GM21526 (cell line): Measurements from ENCODE around the gene CXCL14.
"Not testable (repeated sequence)": the region's sequence is repeated elsewhere in the genome, so short reads cannot be mapped to it uniquely, and the experiment has no call there.

Experiments used
- ATAC-seq: cut with Tn5 transposase; IDR thresholded peaks from one replicate; pipeline ENCODE4 v1.9.1; 2021; ENCODE audit warnings: moderate library complexity; ENCODE audit not compliant: unreplicated experiment, low FRiP score

Gene CXCL14

DNA sequence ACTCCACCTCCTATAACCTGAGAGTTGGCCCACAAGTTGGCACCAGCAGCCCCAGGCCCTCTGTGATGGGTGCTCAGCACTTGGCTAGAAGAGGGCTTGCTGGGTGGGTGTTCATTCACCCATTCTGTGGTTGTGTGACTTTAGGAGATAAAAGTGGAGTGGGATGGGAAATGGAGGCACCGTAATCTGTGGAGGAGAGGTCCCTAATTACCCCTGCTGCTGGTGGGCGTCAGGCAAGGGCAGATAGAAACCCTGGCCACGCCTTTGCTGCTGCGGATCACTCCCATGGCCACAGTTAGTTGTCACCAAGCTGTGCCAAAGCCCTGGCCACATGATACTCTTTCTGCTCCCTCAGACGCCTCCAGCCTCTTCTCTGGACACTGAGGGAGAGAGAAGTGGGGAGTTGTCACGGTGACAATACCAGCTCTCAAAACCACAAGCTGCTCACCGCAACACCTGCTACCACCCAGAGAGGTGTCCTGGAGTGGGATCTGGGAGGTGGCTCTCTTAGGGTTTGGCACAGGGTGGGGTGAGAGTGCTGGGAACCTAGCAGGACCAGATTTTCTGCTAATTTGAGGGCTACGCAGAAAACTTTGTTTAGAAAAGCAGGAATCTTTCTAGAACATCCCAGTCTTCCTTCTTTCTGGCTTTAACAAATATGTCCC, 31.1 kb downstream of the CXCL14 start:
- ATAC-seq = no peak

DNA sequence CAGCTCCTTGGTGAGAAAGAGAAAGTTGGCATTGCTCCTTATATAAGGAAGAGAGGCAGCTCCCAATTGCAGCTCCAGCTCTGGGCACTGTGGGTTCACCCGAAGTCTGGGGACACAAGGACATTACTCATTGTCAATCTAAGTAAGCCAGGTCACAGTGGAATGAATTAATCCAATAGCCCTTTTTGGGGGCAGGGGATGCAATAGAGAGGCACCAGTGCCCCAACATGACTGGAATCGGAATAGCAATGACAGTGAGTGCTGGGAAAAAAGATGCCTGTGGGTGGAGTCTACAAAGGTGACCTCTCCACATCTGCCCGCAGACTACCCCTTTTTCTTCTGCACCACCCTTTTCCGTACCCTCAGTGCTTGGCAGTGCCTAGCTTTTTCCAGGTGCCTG, 31.9 kb downstream of the CXCL14 start:
- ATAC-seq = no peak

DNA sequence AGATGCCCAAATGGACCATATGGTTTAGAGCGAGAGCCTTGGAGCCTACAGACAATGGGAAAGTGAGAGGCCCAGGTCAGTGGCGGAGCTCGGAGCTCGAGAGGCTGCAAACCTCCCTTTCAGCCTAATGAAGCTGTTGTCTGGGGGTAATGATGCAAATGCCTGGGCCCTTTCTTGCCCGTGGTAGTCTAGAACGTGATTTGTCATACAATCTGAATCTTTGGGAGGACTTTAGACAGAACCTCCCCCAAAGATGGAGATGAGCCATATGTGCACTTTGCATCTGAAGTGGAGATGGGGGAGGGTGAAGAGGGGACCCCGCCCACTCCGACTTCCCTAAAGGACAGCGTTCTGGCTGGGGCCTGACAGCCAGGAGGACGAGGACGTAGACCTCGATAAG, 32.7 kb downstream of the CXCL14 start:
- no peak for ATAC-seq

DNA sequence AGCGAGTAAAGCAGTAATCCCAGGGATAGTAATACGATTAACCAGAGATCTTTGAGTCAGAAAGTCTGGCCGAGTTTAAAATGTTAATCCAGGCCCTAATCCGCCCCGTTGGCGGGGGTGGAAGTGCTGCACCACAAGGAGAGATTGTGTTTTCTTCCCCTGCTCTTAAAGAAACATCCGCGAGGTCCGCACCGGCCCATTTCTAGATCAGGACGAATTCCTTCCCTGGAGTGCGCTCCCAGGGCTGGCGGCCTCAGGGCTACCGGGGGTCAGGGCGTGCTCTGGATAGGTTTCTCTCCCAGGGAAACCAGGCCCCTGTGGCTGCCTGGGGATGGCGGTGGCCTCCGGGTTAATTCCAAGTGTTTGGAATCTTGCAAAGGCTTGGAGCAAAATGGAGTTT, 33.7 kb downstream of the CXCL14 start:
- no peak for ATAC-seq

DNA sequence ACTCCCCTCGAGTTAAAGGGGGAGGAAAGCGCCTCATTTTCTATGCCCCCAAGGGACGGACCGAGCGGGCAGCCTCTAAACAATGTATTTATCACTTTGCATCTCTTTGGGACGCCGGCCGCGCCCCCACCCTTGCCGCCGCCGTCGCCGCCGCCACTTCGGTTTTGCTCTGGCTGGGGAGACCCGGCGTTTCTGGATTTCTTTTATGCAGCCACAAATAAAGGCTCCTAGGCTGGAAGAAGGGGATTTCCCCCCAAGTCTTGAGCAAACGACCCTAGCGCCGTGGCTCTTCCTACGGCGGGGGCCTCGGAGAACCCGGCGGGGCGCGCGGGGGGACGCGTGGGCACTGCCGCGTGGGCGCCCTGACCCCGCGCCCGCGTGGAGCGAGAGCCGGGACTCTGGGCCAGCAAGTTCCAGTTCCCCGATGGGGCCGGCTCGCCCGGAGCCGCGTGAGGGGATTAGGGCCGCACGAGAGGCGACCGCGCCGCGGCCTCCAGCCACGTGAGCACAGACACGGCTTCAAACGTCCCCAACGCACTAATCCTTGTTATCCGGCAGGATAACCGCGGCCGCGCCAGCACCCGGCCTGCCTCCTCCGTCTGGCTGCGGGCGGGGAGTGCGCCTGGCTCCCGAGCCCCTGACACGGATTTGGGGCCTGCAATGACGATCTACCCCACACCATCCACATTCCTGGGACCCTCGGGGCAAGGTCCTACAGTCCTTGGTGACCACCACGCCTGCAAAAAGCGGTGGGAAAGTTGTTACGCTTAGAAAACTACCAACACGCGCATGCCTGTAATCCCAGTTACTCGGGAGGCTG, 35.1 kb downstream of the CXCL14 start:
- no peak for ATAC-seq

DNA sequence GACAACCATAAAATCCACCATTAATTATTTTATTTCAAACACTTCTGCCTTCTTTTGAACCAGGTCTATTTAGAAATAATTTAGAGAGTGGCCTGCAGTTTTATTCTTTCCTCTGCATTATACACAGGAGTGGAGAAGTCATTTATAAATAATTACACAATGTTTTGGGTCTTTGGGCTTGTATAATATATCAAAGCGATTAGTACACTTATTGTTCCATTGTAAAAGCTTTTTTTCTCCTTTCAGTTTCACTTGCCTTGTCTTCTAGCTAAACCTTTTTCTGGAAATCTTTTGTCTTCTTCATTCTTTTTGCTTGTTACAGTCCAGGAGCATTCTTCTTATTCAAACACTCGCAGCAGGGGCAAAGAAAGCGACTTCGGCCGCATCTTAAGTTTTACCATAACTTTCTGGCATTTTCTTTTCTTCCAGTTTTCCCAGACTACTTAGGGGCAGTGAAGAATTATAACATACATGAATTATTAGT, 35.7 kb downstream of the CXCL14 start:
- ATAC-seq = no peak

DNA sequence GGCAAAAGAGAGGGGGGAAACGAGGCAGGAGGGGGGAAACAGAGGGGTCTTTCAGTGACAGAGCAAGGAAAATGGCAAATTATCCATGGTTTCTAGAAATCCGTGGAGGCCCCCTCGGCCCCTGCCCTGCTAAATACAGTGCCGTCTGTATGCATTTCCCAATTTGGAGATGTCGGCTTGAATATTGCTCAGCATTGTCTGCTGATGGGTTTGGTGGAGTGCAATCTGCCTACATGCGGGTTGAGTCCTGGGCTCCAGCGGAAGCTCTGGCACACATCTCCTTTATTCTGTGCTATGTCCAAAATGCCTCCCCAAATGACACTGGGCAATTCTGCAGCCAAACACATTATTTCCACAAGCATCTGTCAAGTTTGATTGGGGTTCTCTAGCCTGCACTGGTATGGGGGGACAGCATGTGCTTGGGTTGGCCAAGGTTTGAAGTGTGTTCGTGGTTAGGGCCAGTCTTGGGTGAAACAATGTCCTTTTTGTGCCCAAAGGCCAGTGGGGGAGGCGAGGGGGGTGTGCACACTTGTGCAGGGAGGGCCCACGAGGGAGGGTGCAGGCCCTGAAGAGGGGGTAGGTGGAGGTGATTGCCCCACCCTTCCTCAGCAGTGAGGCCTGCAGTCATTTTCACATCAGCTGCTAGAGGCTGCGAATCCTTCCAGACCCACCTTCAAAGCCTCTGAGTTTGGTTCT, 36.8 kb downstream of the CXCL14 start:
- no peak for ATAC-seq

DNA sequence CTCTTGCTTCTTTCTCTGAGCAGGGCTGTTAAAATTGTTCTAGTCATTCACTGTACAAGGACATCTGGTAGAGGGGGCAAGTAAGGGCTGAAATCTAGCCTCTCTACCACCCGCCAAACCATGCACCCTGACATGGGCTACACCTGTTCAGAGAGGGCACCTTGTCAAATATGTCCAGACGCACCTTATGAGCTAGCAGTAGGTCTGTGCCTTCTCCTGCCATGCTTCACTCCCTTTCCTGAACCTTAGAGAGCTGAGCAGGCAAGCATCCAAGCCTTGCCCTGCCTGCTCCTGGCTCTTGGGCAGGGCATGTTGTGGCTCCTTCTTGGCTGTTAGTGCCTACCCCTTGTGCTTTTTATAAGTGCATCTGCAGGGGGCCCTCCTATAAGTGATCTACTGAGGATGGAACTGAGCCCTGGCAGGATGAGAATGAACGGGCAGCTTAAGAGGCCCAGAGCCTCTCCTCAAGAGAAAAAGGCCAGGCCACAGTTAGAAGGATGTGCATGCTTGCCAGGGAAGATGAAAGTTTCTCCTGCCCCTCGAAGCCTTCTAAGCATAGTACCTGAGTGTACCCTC, 39.3 kb downstream of the CXCL14 start:
- no peak for ATAC-seq

DNA sequence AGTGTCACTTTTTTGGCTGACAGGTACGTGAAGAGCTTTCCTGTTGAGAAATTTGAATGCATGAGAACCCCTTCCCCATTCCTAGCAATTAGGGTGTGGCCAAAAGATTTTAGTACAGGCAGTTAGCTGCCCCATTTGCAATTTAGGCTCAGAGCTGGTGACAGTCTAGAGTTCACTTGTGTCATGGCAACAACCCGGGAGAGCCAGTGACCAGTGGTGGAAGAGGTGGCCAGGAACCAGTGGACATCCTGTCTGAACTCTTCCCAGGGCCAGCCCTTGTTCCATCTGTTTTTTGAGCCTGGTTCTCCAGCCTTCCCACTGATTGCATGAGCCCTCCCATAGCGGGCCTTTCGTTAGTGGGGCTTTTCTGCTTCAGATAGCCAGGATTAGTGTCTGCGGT, 40.5 kb downstream of the CXCL14 start:
- ATAC-seq = no peak

DNA sequence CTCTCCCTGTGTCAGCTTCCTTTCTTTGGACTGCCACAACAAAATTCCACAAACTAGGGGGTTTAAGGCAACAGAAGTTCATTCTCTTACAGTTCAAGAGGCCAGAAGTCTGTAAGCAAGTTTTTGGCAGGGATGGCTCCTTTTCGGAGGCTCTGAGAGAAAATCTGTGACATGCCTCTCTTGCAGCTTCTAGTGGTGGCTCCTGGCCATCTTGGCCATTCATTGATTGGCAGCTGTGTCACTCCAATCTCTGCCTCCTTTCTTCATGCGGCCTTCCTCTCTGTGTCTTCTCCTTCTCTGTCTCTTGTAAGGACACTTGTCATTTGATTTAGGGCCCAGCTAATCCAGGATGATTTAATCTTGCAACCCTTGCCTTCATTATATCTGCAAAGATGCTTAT, 41.0 kb downstream of the CXCL14 start:
- no peak for ATAC-seq

DNA sequence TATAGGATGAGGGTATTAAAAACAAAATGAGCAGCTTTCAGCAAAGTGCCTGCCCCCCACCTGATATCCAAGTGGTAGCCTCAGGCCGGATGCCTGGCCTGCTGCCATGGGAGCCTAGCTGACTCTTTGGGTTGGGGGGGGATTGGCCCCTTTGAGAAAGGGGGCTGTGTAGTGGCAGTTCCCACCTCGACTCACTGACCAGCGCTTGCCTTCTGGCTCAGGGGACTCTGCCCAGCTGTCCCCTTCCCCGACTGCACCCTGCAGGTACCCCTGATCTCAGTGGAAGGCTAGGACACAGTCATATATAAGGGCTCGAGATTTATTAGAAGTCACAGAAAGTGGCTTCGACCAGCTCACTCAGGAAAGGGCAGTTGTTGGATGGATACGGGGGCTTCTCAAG, 41.5 kb downstream of the CXCL14 start:
- ATAC-seq = no peak

DNA sequence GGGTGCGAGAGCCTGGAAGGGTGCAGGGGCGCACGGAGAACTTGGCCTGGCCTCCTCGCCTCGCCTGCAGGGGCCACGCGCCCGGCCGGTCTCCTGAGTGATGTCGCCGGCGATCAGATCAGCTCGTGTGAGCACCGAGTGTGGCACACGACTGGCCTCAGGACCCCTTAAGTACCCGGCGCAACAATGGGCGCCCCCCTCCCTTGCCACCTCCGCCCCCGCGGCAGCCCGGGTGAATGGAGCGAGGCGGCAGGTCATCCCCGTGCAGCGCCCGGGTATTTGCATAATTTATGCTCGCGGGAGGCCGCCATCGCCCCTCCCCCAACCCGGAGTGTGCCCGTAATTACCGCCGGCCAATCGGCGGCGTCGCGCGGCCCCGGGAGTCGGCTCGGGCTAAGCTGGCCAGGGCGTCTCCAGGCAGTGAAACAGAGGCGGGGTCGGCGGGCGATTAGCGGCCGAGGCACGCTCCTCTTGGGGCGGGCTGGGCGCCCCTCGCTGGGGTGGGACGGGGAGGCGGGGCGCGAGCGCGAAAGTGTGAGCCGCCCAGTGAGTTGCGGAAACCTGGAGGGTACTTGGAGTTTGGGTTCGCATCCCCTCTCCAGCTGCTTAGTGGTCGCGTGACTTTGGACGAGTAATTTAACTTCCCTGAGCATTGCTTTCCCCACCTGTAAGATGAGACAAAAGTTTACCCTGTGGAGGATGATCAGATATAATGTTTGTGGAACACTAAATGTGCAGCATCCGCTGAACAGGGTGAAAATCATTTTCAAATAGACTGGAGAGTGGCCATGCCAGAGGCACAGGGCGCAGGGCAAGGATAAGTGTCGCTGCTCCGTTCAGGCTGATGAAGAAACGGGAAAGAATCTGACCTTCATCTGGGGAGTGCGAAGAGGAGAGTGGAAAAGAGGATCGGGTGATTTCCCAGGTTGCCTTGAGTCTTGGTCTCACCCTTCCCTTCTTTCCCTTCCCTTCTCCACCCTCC, 42.7 kb downstream of the CXCL14 start, which contains the start of gene NEUROG1:
TSS of gene NEUROG1 (minus strand) at position 145 of the 982 bp plus-strand sequence. CDS start 274 bp downstream, outside the sequence.
- ATAC-seq = no peak

DNA sequence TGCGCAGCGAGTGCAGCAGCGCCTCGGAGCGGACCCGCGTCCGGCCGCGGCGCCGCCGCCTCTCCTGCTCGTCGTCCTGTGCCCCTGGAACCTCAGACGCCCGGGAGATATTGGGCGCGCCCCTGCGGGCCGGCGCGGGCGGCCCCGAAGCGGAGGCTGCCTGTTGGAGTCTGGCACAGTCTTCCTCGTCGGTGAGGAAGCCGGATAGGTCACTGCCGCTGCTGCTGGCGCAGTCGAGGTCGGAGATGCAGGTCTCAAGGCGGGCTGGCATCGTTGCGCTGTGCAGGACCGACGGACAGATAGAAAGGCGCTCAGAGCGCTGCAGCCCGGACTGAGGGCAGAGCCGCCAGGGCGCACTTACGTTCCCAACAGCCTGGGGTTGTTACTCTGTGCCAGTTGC, 43.4 kb downstream of the CXCL14 start:
- ATAC-seq = no peak

DNA sequence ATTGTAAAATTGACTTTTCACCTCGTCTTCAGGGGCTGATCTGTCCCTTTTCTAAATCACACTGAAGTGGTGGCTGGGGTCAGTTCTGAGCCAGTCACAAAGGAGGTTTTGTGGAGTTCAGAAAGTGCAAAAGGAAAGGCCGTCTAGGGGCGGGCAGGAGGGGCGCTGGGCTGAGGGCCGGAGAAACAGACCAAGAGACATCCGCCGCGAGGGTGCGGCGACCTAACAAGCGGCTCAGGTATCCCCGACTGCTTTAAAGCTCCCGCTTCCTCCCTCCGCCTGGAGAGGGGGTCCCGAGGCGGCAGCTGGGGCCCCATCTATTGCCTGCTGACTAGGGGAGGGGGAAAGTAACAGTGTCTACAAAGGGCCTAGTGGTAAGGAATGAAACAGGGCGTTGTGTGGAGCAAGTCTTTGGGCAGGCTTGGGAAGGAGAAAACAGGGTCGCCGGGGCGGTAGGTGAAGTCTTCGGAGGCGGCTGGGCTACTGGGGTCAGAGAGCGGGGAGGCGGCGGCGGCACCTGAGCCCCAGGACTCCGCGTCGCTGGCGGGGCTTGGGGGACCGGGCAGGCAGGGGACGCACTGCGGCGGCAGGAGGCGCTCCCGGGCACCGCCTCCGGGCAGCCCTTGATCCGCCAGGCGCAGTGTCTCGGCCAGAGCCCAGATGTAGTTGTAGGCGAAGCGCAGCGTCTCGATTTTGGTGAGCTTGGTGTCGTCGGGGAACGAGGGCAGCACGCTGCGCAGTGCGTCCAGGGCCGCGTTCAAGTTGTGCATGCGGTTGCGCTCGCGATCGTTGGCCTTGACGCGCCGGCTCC, 44.0 kb downstream of the CXCL14 start:
- ATAC-seq = no peak

DNA sequence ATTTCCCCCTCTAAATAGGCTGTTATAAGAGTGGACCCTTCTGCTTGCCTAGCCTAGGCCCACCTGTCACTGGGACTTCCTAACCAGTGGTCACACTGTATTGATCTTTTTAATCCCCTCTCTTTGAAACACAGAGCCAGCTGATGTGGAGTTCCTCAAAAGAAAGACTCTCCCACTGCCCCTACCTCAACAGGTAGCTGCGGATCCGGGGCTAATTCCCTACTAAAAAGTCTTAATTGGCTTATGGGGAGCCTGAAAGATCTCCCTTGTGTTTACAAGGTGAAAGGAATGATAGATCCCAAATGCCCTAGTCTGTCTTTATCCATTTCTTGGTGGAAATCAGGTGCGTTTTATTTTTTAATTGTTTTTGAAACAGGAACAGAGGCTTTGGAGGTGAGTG, 45.0 kb downstream of the CXCL14 start:
- no peak for ATAC-seq

DNA sequence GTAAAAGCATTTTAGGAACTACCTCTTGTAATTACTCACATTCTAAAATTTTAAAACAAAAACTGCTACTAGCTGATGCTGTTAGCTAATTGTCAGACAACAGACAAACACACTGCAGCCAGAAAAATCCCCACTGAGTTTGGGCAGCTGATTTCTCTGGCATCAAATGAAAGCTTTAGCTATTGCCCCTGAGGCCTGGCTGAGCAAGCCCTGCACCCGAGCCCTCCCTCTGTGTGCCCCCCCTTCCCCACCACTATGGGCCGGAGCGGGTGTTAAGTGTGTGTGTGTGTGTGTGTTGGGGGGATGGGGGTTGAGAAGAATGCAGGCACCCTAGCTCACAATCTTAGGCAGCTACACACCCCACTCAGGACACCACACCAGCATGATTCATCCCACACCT, 45.5 kb downstream of the CXCL14 start:
- ATAC-seq = no peak

DNA sequence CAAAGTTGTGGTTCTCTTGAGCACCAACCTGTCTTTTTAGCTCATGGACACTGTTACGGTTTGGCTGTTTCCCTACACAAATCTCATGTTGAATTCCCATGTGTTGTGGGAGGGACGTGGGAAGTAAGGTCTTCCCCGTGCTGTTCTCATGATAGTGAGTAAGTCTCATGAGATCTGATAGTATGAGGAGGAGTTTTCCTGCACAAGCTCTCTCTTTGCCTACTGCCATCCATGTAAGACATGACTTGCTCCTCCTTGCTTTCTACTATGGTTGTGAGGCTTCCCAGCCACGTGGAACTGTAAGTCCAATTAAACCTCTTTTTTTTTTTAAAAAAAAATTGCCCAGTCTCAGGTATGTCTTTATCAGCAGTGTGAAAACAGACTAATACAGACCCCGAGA, 49.2 kb downstream of the CXCL14 start:
- not testable (repeated sequence) for ATAC-seq

DNA sequence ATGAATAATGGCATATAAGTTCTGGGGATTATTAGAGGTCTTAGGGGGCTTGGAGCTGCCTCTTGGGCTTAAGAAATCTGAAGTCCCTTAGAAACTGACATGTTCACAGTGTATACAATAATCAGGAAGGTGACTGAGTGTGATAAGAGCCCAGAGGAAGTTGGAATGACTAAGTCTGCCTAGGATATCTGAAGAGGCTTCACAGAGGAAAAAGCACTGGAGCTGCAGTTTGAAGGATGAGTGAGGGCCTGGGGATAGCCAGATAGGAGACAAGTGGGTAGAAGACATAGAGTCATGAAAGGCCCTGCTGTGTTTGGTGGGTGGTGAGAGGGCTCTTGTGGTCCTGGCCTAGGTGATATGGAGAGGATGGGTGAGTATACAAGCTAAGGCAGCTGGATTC, 51.9 kb downstream of the CXCL14 start:
- ATAC-seq = no peak

DNA sequence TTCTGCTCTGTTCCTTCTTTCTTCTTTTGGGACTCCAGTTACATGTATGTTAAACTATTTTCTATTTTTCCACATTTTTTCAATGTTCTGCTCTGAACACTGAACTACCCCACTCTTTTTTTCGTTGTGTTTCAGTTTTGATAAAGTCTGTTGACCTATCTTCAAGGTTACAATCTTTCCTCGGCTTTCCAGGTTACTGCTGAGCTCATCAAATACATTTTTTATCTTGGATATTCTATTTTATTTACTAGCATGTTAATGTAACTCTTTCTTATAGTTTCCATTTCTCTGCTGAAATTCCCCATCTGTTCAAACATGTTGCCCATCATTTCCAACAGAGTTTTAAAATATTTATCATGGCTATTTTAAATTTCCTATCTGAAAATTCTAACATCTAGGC, 56.8 kb downstream of the CXCL14 start:
- no peak for ATAC-seq
